Stimulated activated CD8-positive, alpha-beta memory T cell treated with anti-CD3 and anti-CD28 coated beads, Interleukin-7, amount 100 ng/mL, for 1 hour (primary cell): ENCODE measurements around the gene CAPN6.

Experiments used
- DNase-seq, 2 donors: peaks; one replicate each; pipeline ENCODE4 v3.0.0-alpha.2; 2020; ENCODE audit warnings: low read depth in 2 of 2

The CAPN6 gene

GRCh38 chrX:111199505-111199904, 70.8 kb downstream of the CAPN6 start:
- DNase-seq = no peak
